ENCODE measurements around the gene ARHGAP28.

- TF ChIP-seq CTCF (conservative IDR thresholded peaks at IDR 0.05; ENCODE audit: low read depth, low read length): no peak
- TF ChIP-seq EZH2 (IDR thresholded peaks at IDR 0.05; ENCODE audit: borderline replicate concordance, low read depth, low read length, poor library complexity, severe bottlenecking): no peak
Measured at GRCh38 chr18:6744816-6745455, 15.4 kb downstream of the ARHGAP28 start.

All from A673 (cell line).